Breast epithelium (tissue), 3 donors: Measurements from ENCODE around the gene DNAI7.

ENCODE experiments used
- POLR2A ChIP-seq: fragments of 450-650 bp; IDR thresholded peaks from one replicate; pipeline ENCODE4 v1.6.1; 2016; ENCODE audit warnings: antibody characterized with exemption, mild to moderate bottlenecking, moderate library complexity
- POLR2AphosphoS5 ChIP-seq, 3 donors: sonication (generic); formaldehyde crosslinking; IDR thresholded peaks; one replicate each; pipeline ENCODE4 v1.6.1; 2017; ENCODE audit warnings: antibody characterized with exemption in 3 of 3
- TF ChIP-seq, protein P1 (sequence below), 3 donors: fragments of 450-650 bp; IDR thresholded peaks; one replicate each; pipeline ENCODE4 v1.5.1; 2016 to 2017; ENCODE audit warnings: antibody characterized with exemption in 3 of 3, mild to moderate bottlenecking in 3 of 3, moderate library complexity in 3 of 3

DNA sequence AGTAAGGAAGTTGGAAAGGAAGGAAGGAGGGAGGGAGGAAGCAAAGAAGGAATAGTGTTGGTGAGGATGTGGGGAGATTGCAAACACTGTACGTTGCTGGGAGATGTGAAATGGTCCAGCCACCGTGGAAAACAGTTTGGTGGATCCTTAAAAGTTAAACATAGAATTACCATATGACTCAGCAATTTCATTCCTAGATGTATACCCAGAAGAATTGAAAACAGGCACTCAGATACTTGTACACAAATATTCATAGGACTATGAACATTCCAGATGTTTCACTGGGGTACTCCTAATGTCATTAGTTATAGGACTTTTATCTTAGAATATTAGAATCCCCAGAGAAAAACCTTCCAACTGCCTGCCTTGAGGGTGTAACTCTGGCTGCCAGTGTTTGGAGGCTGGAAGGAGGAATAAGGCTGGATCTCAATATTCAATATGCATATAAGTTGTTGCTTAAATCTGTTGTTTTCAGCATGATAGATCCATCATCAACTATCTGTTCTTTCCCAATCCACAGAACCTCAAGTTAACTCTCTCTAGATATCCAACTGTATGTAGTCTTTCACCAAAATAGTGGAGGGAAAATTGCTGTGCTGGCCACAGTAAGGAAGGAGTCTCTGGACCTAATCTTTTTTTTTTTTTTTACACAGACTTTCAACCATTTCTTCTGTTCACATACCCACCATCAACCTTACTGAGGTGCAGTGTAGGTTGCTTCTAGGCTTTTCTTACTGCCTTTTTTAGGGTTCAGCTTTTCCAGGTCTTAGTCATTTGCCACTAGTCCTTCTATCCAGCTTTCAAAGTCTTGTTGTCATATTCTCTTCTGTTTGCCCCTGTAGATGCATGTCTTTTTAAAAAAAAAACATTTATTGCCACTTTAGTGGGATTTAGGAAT lies 94.5 kb downstream of the DNAI7 start:
- TF ChIP-seq, protein P1, sequence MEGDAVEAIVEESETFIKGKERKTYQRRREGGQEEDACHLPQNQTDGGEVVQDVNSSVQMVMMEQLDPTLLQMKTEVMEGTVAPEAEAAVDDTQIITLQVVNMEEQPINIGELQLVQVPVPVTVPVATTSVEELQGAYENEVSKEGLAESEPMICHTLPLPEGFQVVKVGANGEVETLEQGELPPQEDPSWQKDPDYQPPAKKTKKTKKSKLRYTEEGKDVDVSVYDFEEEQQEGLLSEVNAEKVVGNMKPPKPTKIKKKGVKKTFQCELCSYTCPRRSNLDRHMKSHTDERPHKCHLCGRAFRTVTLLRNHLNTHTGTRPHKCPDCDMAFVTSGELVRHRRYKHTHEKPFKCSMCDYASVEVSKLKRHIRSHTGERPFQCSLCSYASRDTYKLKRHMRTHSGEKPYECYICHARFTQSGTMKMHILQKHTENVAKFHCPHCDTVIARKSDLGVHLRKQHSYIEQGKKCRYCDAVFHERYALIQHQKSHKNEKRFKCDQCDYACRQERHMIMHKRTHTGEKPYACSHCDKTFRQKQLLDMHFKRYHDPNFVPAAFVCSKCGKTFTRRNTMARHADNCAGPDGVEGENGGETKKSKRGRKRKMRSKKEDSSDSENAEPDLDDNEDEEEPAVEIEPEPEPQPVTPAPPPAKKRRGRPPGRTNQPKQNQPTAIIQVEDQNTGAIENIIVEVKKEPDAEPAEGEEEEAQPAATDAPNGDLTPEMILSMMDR (IDR thresholded peaks at IDR 0.05) = no peak
- TF ChIP-seq POLR2AphosphoS5 (IDR thresholded peaks at IDR 0.05) (no peak), POLR2A (no peak)
